OCI-LY7 (cell line): ENCODE measurements around the gene ESR2. TPM values are rescaled to one million over a fixed set of nuclear protein-coding genes. Genes with fewer than 3 reads are reported as not detected.

Experiments used
- BruUV-seq: library from RNA; stranded (reverse); fragments of 400-500 nt; replicated peaks from 2 replicates; lab custom pipeline; 2021; lab: Mats Ljungman, UMichigan
- CTCF ChIA-PET: fragments of 300-600 bp; sonication (Branson Sonifier 250); formaldehyde crosslinking; loops from one replicate; lab custom pipeline; 2022; ENCODE audit warnings: antibody characterized with exemption; ENCODE audit not compliant: unreplicated experiment; lab: Charles Lee
- POLR2A ChIA-PET: fragments of 300-600 bp; sonication (Branson Sonifier 250); formaldehyde crosslinking; loops from one replicate; lab custom pipeline; 2022; ENCODE audit warnings: antibody characterized with exemption; lab: Charles Lee
- DNase-seq: peaks from one replicate; pipeline ENCODE4 v3.0.0-alpha.2; 2015; ENCODE audit warnings: low spot score
- H2AFZ ChIP-seq: fragments of 200-600 bp; sonication (generic), shearing (Covaris generic); 2 replicates; pipeline ENCODE4 v1.6.1; 2014; ENCODE audit warnings: mild to moderate bottlenecking, antibody characterized with exemption, low read length, moderate library complexity
- H3K27ac ChIP-seq: fragments of 200-600 bp; sonication (generic); 2 replicates; pipeline ENCODE4 v1.5.1; 2014; ENCODE audit warnings: mixed run types, low read depth, mild to moderate bottlenecking, moderate library complexity, low read length, inconsistent platforms; ENCODE audit not compliant: poor library complexity, severe bottlenecking
- H3K36me3 ChIP-seq: fragments of 200-600 bp; sonication (generic); 2 replicates; pipeline ENCODE4 v1.6.1; 2014; ENCODE audit warnings: mild to moderate bottlenecking, antibody characterized with exemption, low read length, moderate library complexity, mixed read lengths; ENCODE audit not compliant: insufficient read depth
- H3K4me1 ChIP-seq: fragments of 200-600 bp; sonication (generic); 2 replicates; pipeline ENCODE4 v1.5.1; 2014; ENCODE audit warnings: mild to moderate bottlenecking, low read length; ENCODE audit not compliant: insufficient read depth, poor library complexity, severe bottlenecking
- H3K4me2 ChIP-seq: fragments of 200-600 bp; sonication (generic); 2 replicates; pipeline ENCODE4 v1.6.1; 2014; ENCODE audit warnings: mild to moderate bottlenecking, low read length
- H3K4me3 ChIP-seq: fragments of 200-600 bp; sonication (generic); 2 replicates; pipeline ENCODE4 v1.5.1; 2014; ENCODE audit warnings: mild to moderate bottlenecking, low read depth, low read length; ENCODE audit not compliant: poor library complexity, severe bottlenecking
- H3K79me2 ChIP-seq: fragments of 200-600 bp; sonication (generic); 2 replicates; pipeline ENCODE4 v1.6.1; 2016; ENCODE audit warnings: low read depth, mild to moderate bottlenecking, low read length, moderate library complexity, mixed read lengths; ENCODE audit not compliant: insufficient read depth
- H3K9me2 ChIP-seq: fragments of 200-600 bp; sonication (generic); 2 replicates; pipeline ENCODE4 v1.6.1; 2016; ENCODE audit warnings: mild to moderate bottlenecking, low read length, mixed read lengths; ENCODE audit not compliant: insufficient read depth
- H3K9me3 ChIP-seq: fragments of 200-600 bp; sonication (generic); 2 replicates; pipeline ENCODE4 v1.6.1; 2014; ENCODE audit warnings: mild to moderate bottlenecking, mixed run types, low read length, mixed read lengths
- H4K20me1 ChIP-seq: fragments of 200-600 bp; sonication (generic); 2 replicates; pipeline ENCODE4 v1.6.1; 2014; ENCODE audit warnings: mild to moderate bottlenecking, antibody characterized with exemption, low read length, moderate library complexity, mixed read lengths; ENCODE audit not compliant: insufficient read depth
- CTCF ChIP-seq: fragments of 200-600 bp; sonication (generic); conservative IDR thresholded peaks from 2 replicates; pipeline ENCODE4 v1.5.1; 2014; ENCODE audit warnings: mild to moderate bottlenecking, antibody characterized with exemption, low read length, moderate library complexity, mixed read lengths
- EZH2phosphoT487 ChIP-seq: fragments of 200-600 bp; sonication (generic); IDR thresholded peaks from 2 replicates; pipeline ENCODE4 v1.6.1; 2018; ENCODE audit warnings: low read depth, borderline replicate concordance, mild to moderate bottlenecking, mixed run types, antibody characterized with exemption, low read length, moderate library complexity, mixed read lengths
- intact Hi-C: fragments of 100-400 bp; cut with micrococcal nuclease; formaldehyde crosslinking; loops from one replicate; pipeline ENCODE4 v1.10.0; 2022; ENCODE audit not compliant: unreplicated experiment
- total RNA-seq, 2 experiments: library from RNA; depleted of rRNA in 1 of 2; stranded (reverse); fragments of >200 nt in 1 of 2; shearing (Covaris generic) in 1 of 2; gene quantifications; 2 replicates each; pipeline ENCODE4 v1.2.3, GENCODE V29; 2014 to 2022

Gene ESR2
- total RNA-seq, 2 experiments from 2014 or later, result 13.4 to 37.7 TPM

DNA sequence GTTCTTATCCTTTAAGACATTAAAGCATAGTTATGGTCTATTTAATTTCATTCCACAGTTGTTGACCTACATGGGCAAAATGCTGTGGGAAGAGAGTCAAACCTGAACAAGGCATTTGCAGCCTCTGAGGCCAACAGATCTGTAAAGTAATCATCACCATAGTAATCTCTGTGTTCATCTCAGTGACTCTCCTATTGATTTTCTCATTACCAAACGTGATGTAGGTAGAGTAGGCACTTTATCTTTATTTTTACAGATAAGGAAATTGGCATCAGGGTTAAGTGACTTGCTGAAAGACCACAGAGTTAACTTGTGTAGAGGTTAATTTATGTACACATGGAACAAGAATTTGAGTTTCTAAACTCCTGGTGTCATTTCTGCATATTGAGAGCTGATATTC is 203.0 kb downstream of the ESR2 start:
- DNase-seq, result no peak
- no TSS peak for BruUV-seq
- no peaks in the 10 kb centered on the region for H3K79me2 ChIP-seq
- TF ChIP-seq CTCF (no peak), EZH2phosphoT487 (no peak)
- H4K20me1 ChIP-seq, result no peaks in the 10 kb centered on the region
- intact Hi-C loops, result no loop called here
- H2AFZ ChIP-seq, result no peak overlapping the region
- H3K36me3 ChIP-seq, result peaks cover 71% of the 10 kb centered on the region
- no peaks in the 10 kb centered on the region for H3K4me1 ChIP-seq
- POLR2A ChIA-PET, result no interaction called here
- no peak overlapping the region for H3K4me3 ChIP-seq
- no peak overlapping the region for H3K4me2 ChIP-seq
- no peaks in the 10 kb centered on the region for H3K9me3 ChIP-seq
- CTCF ChIA-PET, result no interaction called here
- no peaks in the 10 kb centered on the region for H3K9me2 ChIP-seq
- no peak overlapping the region for H3K27ac ChIP-seq

- Histone ChIP-seq H3K4me1 (no peaks in the 10 kb centered on the region), H3K4me2 (no peak overlapping the region), H4K20me1 (no peaks in the 10 kb centered on the region), H3K36me3 (peaks cover 71% of the 10 kb centered on the region), H3K27ac (no peak overlapping the region), H3K79me2 (no peaks in the 10 kb centered on the region), H3K9me2 (no peaks in the 10 kb centered on the region), H2AFZ (no peak overlapping the region), H3K9me3 (no peaks in the 10 kb centered on the region), H3K4me3 (no peak overlapping the region)
- ChIA-PET POLR2A (no interaction called here), CTCF (no interaction called here)
- no peak for DNase-seq
- intact Hi-C loops, result no loop called here
- no peak for TF ChIP-seq EZH2phosphoT487
- no peak for TF ChIP-seq CTCF
- BruUV-seq, result no TSS peak
Observed at GRCh38 chr14:64089920-64090319, 204.3 kb downstream of the ESR2 start.

DNA sequence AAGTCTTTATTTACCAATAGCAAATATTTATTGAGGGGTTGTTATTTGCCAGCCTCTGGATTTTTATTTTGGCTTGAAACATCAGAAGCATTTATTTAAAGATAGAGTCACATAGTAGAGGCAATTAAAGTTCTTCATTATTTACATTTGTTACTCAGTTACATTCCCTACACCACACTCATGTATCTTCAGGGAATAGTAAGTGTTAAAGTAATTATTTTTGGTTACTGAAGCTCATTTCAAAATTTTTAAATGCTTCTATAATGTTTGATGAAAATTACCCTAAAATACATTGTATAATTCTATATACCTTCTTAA is 205.6 kb downstream of the ESR2 start:
- no peak for DNase-seq
- no peak overlapping the region for H2AFZ ChIP-seq
- intact Hi-C loops, result no loop called here
- no peaks in the 10 kb centered on the region for H3K9me2 ChIP-seq
- no peak overlapping the region for H3K4me2 ChIP-seq
- H3K27ac ChIP-seq, result no peak overlapping the region
- no peak for TF ChIP-seq CTCF
- no peak for TF ChIP-seq EZH2phosphoT487
- H4K20me1 ChIP-seq, result no peaks in the 10 kb centered on the region
- no peaks in the 10 kb centered on the region for H3K79me2 ChIP-seq
- ChIA-PET CTCF (no interaction called here), POLR2A (interaction anchor here (0.7 kb wide), 1 partner anchor 422 kb away, joined by 3 read pairs; no protein-coding TSS in a partner anchor)
- H3K9me3 ChIP-seq, result no peaks in the 10 kb centered on the region
- peaks cover 76% of the 10 kb centered on the region for H3K36me3 ChIP-seq
- no peak overlapping the region for H3K4me3 ChIP-seq
- BruUV-seq, result no TSS peak
- no peaks in the 10 kb centered on the region for H3K4me1 ChIP-seq
